Type B pancreatic cell (in vitro differentiated cells): ENCODE data around the gene FARSA. TPM values are rescaled to one million over a fixed set of nuclear protein-coding genes. Genes with fewer than 3 reads are reported as not detected.
"Not testable (repeated sequence)": the region's sequence is repeated elsewhere in the genome, so short reads cannot be mapped to it uniquely, and the experiment has no call there.

Experiments
- DNase-seq: peaks from one replicate; pipeline ENCODE4 v3.0.0; 2021; ENCODE audit warnings: mixed read lengths; ENCODE audit not compliant: unreplicated experiment; ENCODE audit errors: extremely low spot score
- H3K27ac Mint-ChIP-seq: 2 replicates; pipeline ENCODE4 v1.8.0; 2021; ENCODE audit warnings: mild to moderate bottlenecking, mixed read lengths
- H3K27me3 Mint-ChIP-seq: 2 replicates; pipeline ENCODE4 v1.8.0; 2021; ENCODE audit warnings: mixed read lengths
- H3K36me3 Mint-ChIP-seq: 2 replicates; pipeline ENCODE4 v1.8.0; 2021; ENCODE audit warnings: mixed read lengths
- H3K4me1 Mint-ChIP-seq: one replicate; pipeline ENCODE4 v1.8.0; 2021; ENCODE audit warnings: mixed read lengths; ENCODE audit not compliant: unreplicated experiment
- H3K4me3 Mint-ChIP-seq: 2 replicates; pipeline ENCODE4 v1.8.0; 2021; ENCODE audit warnings: mild to moderate bottlenecking, mixed read lengths
- H3K9me3 Mint-ChIP-seq: 2 replicates; pipeline ENCODE4 v1.8.0; 2021; ENCODE audit warnings: mixed read lengths
- CTCF ChIP-seq: fragments of 200-600 bp; sonication (generic); conservative IDR thresholded peaks from 2 replicates; pipeline ENCODE4 v1.5.0; 2021; ENCODE audit warnings: antibody characterized with exemption, mild to moderate bottlenecking
- long read RNA-seq: library from polyadenylated mRNA; unstranded; transcript quantifications from one replicate; pipeline ENCODE4 v2.0.0, GENCODE V29; 2020
- total RNA-seq: library from RNA; stranded (reverse); gene quantifications from 2 replicates; pipeline ENCODE4 v1.2.1, GENCODE V29; 2021; ENCODE audit warnings: low replicate concordance

The FARSA gene
- 67.5 and 68.5 TPM in 2 replicates for total RNA-seq
- long read RNA-seq, transcript FARSA-201 (13 exons, 1,814 nt) = major isoform, 103 of 126 reads
- long read RNA-seq, partial matches to known transcripts = 9 of 126 reads
- long read RNA-seq, other reads (novel, unspliced or antisense) = 12 of 126 reads

GRCh38 chr19:12933287-12934072, at the start of gene FARSA:
TSS of gene FARSA (minus strand) at chr19:12933711. CDS start at chr19:12933696, 15 bp downstream.
- peak; percentile 89 for DNase-seq
- Mint-ChIP-seq H3K27ac (peak within 1 kb of the TSS; percentile 86), H3K27me3 (peaks cover 3% of the 10 kb centered on the region), H3K36me3 (peaks cover 9% of the 10 kb centered on the region), H3K9me3 (no peaks in the 10 kb centered on the region), H3K4me1 (peaks cover 19% of the 10 kb centered on the region), H3K4me3 (peak within 1 kb of the TSS; percentile 97)
- TF ChIP-seq CTCF = no peak

GRCh38 chr19:12983091-12983490, 49.6 kb upstream of the FARSA start:
- TF ChIP-seq CTCF = no peak
- no peak overlapping the region for H3K27ac Mint-ChIP-seq
- DNase-seq = no peak
- H3K4me3 Mint-ChIP-seq = no peak overlapping the region
- H3K36me3 Mint-ChIP-seq = no peaks in the 10 kb centered on the region
- peaks cover 44% of the 10 kb centered on the region for H3K27me3 Mint-ChIP-seq
- peaks cover 11% of the 10 kb centered on the region for H3K4me1 Mint-ChIP-seq
- H3K9me3 Mint-ChIP-seq = no peaks in the 10 kb centered on the region

- no peak for DNase-seq
- Mint-ChIP-seq H3K27me3 (peaks cover 47% of the 10 kb centered on the region), H3K4me1 (peaks cover 16% of the 10 kb centered on the region), H3K27ac (no peak overlapping the region), H3K9me3 (no peaks in the 10 kb centered on the region), H3K4me3 (no peak overlapping the region), H3K36me3 (no peaks in the 10 kb centered on the region)
- TF ChIP-seq CTCF = no peak
Observed at GRCh38 chr19:12982648-12983047, 49.1 kb upstream of the FARSA start.

GRCh38 chr19:12979974-12980373, 46.5 kb upstream of the FARSA start:
- TF ChIP-seq CTCF = no peak
- Mint-ChIP-seq H3K27me3 (peaks cover 25% of the 10 kb centered on the region), H3K4me1 (peaks cover 8% of the 10 kb centered on the region), H3K36me3 (no peaks in the 10 kb centered on the region), H3K4me3 (no peak overlapping the region), H3K9me3 (no peaks in the 10 kb centered on the region), H3K27ac (no peak overlapping the region)
- DNase-seq = no peak

GRCh38 chr19:12976109-12976508, 42.6 kb upstream of the FARSA start:
- not testable (repeated sequence) for H3K4me1 Mint-ChIP-seq, H3K36me3 Mint-ChIP-seq, H3K9me3 Mint-ChIP-seq, DNase-seq, H3K4me3 Mint-ChIP-seq, H3K27ac Mint-ChIP-seq
- H3K27me3 Mint-ChIP-seq = peaks cover 25% of the 10 kb centered on the region

GRCh38 chr19:12975221-12975741, 41.8 kb upstream of the FARSA start:
- Mint-ChIP-seq H3K27ac (no peak overlapping the region), H3K36me3 (no peaks in the 10 kb centered on the region), H3K4me3 (no peak overlapping the region), H3K27me3 (peaks cover 27% of the 10 kb centered on the region), H3K9me3 (no peaks in the 10 kb centered on the region), H3K4me1 (peaks cover 6% of the 10 kb centered on the region)
- no peak for TF ChIP-seq CTCF
- DNase-seq = no peak
